Measurements from ENCODE around the gene C19orf85. TPM values are rescaled to one million over a fixed set of nuclear protein-coding genes. Genes with fewer than 3 reads are reported as not detected.

The C19orf85 gene
- polyA plus RNA-seq, 2 of the 4 experiments (the other 2 are of a cell fraction), result not detected

- Histone ChIP-seq H3K4me1 (peaks cover 26% of the 10 kb centered on the region; the same call in 2 of the 3 replicates), H3K4me3 (no peak overlapping the region), H3K4me2 (no peak overlapping the region), H3K27ac (no peak overlapping the region), H3K9me3 (no peaks in the 10 kb centered on the region)
- ChIA-PET CTCF (interaction anchor here (1.0 to 17.3 kb wide), 8 partner anchors 9 to 353 kb away, joined by 3 to 219 read pairs (median 10); partner anchors contain the start of gene ZNF865), POLR2A (interaction anchor here (1.1 kb wide), 1 partner anchor 10 kb away, joined by 3 read pairs; no protein-coding TSS in a partner anchor)
- no peak for ATAC-seq
- no peak for DNase-seq (ENCODE audit: low read depth in 1 of 2, low spot score in 1 of 2)
- FAIRE-seq, result no peak
- TF ChIP-seq REST (IDR thresholded peaks at IDR 0.05), result no peak
- no peak for TF ChIP-seq FOSB (CRISPR knock-in tag; IDR thresholded peaks at IDR 0.05)
- no peak for TF ChIP-seq ZNF302 (CRISPR knock-in tag; IDR thresholded peaks at IDR 0.05)
- no peak for TF ChIP-seq CTCF (IDR thresholded peaks at IDR 0.05)
- WGBS (ENCODE audit: missing lambda C conversion rate), result 71% methylated on average over 22 of the region's 22 CpGs
These were observed 29.7 kb upstream of the C19orf85 start for GRCh38 chr19:55494172-55494761.

- ChIA-PET POLR2A (no interaction called here), CTCF (interaction anchor here (1.0 to 17.3 kb wide), 10 partner anchors 10 to 353 kb away, joined by 3 to 219 read pairs (median 5); partner anchors contain the start of gene ZNF865)
- no peak overlapping the region for H3K4me2 ChIP-seq
- 70% methylated on average over 20 of the region's 38 CpGs for WGBS (ENCODE audit: missing lambda C conversion rate)
- peak overlapping the region in 1 of 2 experiments; percentile 22; a peak in 1 of 6 replicates for H3K27ac ChIP-seq
- FAIRE-seq (no peak), ATAC-seq (no peak), DNase-seq (ENCODE audit: low read depth in 1 of 2, low spot score in 1 of 2) (no peak)
- TF ChIP-seq POLR2A (IDR thresholded peaks at IDR 0.05; ENCODE audit: low read length), result no peak
- H3K4me1 ChIP-seq, result peaks cover 31% of the 10 kb centered on the region
- H3K9me3 ChIP-seq, result no peaks in the 10 kb centered on the region
- H3K4me3 ChIP-seq, result no peak overlapping the region
These were observed 29.2 kb upstream of the C19orf85 start for GRCh38 chr19:55493645-55494171.

GRCh38 chr19:55493052-55493644 is 28.6 kb upstream of the C19orf85 start:
- no peak overlapping the region for H3K4me3 ChIP-seq
- FAIRE-seq (no peak), DNase-seq (ENCODE audit: low read depth in 1 of 2, low spot score in 1 of 2) (no peak), ATAC-seq (no peak)
- no peak for TF ChIP-seq FOSB (CRISPR knock-in tag; IDR thresholded peaks at IDR 0.05)
- H3K9me3 ChIP-seq, result no peaks in the 10 kb centered on the region
- H3K4me2 ChIP-seq, result no peak overlapping the region
- peak overlapping the region in 1 of 2 experiments; percentile 22; a peak in 1 of 6 replicates for H3K27ac ChIP-seq
- 63% methylated on average over 15 of the region's 18 CpGs for WGBS (ENCODE audit: missing lambda C conversion rate)
- POLR2A ChIA-PET, result no interaction called here
- peaks cover 37% of the 10 kb centered on the region for H3K4me1 ChIP-seq
- CTCF ChIA-PET, result interaction anchor here (1.2 to 17.3 kb wide), 10 partner anchors 10 to 352 kb away, joined by 3 to 219 read pairs (median 6); no protein-coding TSS in a partner anchor

GRCh38 chr19:55492362-55492944 is 27.9 kb upstream of the C19orf85 start:
- no peak overlapping the region for H3K4me2 ChIP-seq
- ChIA-PET POLR2A (interaction anchor here (2.9 kb wide), 1 partner anchor 16 kb away, joined by 7 read pairs; the partner anchor contains the start of gene ZNF628), CTCF (interaction anchor here (1.2 to 17.3 kb wide), 8 partner anchors 11 to 352 kb away, joined by 3 to 219 read pairs (median 10); no protein-coding TSS in a partner anchor)
- H3K9me3 ChIP-seq, result no peaks in the 10 kb centered on the region
- FAIRE-seq (no peak), DNase-seq (ENCODE audit: low read depth in 1 of 2, low spot score in 1 of 2) (no peak), ATAC-seq (no peak)
- whole genome bisulfite sequencing (ENCODE audit: missing lambda C conversion rate), result 51% methylated on average over 12 of the region's 12 CpGs
- H3K4me1 ChIP-seq, result peaks cover 44% of the 10 kb centered on the region
- H3K27ac ChIP-seq, result no peak overlapping the region
- H3K4me3 ChIP-seq, result no peak overlapping the region
- TF ChIP-seq CHD4 (IDR thresholded peaks at IDR 0.05; ENCODE audit: borderline replicate concordance) (no peak), REST (IDR thresholded peaks at IDR 0.05) (no peak), CEBPB (IDR thresholded peaks at IDR 0.05) (no peak), BCL3 (IDR thresholded peaks at IDR 0.05) (no peak), USF2 (IDR thresholded peaks at IDR 0.05) (no peak), HMGXB4 (CRISPR knock-in tag; IDR thresholded peaks at IDR 0.05; ENCODE audit: borderline replicate concordance) (no peak)
